IgD-negative memory B cell (primary cell): ENCODE measurements around the gene CCDC57. TPM values are rescaled to one million over a fixed set of nuclear protein-coding genes. Genes with fewer than 3 reads are reported as not detected.

ENCODE experiments used
- H3K27ac Mint-ChIP-seq, 3 donors: one replicate each; pipeline ENCODE4 v1.8.0; 2020 to 2022; ENCODE audit warnings: mild to moderate bottlenecking in 3 of 3, mixed read lengths in 3 of 3, moderate library complexity in 1 of 3
- H3K27me3 Mint-ChIP-seq: one replicate; pipeline ENCODE4 v1.8.0; 2021; ENCODE audit warnings: mixed read lengths
- H3K36me3 Mint-ChIP-seq: one replicate; pipeline ENCODE4 v1.8.0; 2020; ENCODE audit warnings: mild to moderate bottlenecking, mixed read lengths
- H3K4me1 Mint-ChIP-seq, 3 donors: one replicate each; pipeline ENCODE4 v1.8.0; 2020 to 2022; ENCODE audit warnings: mixed read lengths in 3 of 3, mild to moderate bottlenecking in 1 of 3
- H3K4me3 Mint-ChIP-seq, 4 donors: one replicate each; pipeline ENCODE4 v1.8.0; 2020 to 2022; ENCODE audit warnings: mild to moderate bottlenecking in 4 of 4, mixed read lengths in 4 of 4, moderate library complexity in 3 of 4
- H3K9me3 Mint-ChIP-seq, 3 donors: one replicate each; pipeline ENCODE4 v1.8.0; 2020 to 2021; ENCODE audit warnings: mixed read lengths in 3 of 3, mild to moderate bottlenecking in 1 of 3
- polyA plus RNA-seq: library from polyadenylated mRNA; unstranded; fragments of 300-500 nt; fragmentation: Illumina TruSeq; gene quantifications from one replicate; pipeline ENCODE4 v1.2.3, GENCODE V29; 2021

CCDC57 gene
- polyA plus RNA-seq, 1 donor from 2014 or later: 34.1 TPM

DNA sequence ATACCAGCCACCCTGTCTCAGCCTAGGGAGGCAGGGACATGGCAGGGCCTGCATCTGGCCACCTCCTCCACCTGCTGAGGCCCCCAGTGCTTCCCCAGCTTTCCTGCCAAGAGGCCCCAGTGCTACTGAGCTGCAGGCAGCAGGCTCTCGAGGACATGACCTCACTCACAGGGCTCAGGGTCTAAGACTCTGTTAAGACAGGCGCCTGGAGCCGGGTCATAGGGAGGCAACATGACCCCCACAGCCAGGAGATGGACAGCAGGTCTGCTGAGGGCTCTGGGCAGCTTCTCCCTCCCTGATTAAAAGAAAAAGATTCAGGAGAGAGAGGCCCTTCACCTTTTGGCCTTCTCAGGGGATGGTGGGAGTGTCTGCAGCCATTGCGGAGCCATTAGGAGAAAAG is 91.4 kb downstream of the CCDC57 start:
- no peaks in the 10 kb centered on the region for H3K36me3 Mint-ChIP-seq
- no peaks in the 10 kb centered on the region for H3K9me3 Mint-ChIP-seq
- no peak overlapping the region for H3K4me3 Mint-ChIP-seq
- H3K27me3 Mint-ChIP-seq: no peaks in the 10 kb centered on the region
- no peak overlapping the region for H3K27ac Mint-ChIP-seq
- H3K4me1 Mint-ChIP-seq: no peaks in the 10 kb centered on the region

DNA sequence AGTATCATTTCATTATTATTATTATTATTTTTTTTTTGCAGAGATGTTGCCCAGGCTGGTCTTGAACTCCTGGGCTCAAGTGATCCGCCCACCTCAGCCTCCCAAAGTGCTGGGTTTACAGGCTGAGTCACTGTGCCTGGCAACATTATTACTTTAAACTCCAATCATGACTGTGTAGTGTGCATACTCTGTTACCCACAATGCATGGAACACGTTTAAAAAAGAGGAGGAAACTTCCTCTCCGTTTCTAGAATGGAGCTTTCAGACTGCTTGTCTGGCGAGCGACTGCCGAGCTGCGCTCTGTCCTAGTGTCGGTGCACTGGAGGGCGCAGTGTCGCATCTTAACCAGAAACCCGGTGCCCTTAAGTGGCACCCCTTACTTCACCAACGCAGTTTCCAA is 92.5 kb downstream of the CCDC57 start:
- no peaks in the 10 kb centered on the region for H3K9me3 Mint-ChIP-seq
- no peaks in the 10 kb centered on the region for H3K27me3 Mint-ChIP-seq
- H3K27ac Mint-ChIP-seq: no peak overlapping the region
- no peaks in the 10 kb centered on the region for H3K4me1 Mint-ChIP-seq
- H3K4me3 Mint-ChIP-seq: no peak overlapping the region
- no peaks in the 10 kb centered on the region for H3K36me3 Mint-ChIP-seq

DNA sequence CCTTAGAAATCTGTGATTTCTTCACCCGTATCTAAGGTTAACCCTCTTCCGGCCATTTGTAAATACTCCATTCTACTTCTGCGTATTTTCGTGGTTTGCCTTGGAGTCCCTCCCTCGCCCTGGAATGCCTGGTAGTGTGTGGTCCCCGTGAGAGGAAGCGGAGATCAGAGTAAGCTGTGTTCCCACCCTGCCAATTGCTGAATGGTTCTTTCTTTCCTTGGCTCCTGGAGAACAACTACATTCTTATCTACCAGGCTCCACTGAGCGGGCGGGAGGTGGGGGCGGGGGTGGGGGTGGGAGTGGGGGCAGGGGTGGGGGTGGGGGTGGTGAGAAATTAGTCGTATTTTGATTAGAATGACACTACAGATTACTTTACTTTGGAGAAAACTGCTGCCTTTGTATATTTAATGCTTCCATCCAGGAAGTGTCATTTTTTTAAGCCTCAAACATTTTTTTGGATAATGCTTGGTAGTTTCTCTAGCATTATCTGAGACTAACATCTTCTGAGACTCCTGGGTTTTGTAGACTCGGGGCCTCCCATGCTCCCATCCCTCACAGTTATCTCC is 93.7 kb downstream of the CCDC57 start:
- Mint-ChIP-seq H3K36me3 (no peaks in the 10 kb centered on the region), H3K27ac (no peak overlapping the region), H3K4me3 (peak overlapping the region in 1 of 4 donors; percentile 43), H3K9me3 (no peaks in the 10 kb centered on the region), H3K4me1 (no peaks in the 10 kb centered on the region), H3K27me3 (no peaks in the 10 kb centered on the region)

DNA sequence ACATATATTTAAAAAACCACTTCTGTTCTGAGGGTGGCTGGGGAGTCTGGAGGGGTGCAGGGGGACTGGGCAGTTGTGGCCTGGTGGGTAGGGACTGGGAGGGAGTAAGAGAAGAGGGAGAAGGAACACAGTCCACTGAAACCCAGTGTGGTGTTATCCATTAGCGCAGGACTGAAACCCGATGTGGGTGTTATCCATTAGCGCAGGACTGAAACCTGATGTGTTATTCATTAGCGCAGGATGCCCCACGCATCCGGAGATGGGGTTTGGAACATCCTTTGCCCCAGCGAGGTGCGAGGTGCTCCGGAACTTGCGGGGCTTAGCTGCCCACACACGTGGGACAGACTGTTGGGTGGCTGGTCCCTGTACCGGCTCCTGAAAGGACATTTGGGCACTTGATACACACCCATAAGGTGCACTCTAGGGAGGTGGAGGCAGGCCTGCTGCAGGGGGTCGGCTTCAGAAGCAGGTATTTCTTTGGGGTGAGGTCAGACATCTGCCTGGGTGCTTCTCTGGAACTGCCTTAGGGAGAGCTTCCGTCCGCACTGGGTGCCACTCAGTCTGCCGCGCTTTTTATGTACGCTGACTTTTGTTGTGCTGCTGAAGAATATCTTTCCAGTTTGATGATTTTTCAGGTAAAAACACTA is 94.4 kb downstream of the CCDC57 start:
- no peak overlapping the region for H3K4me3 Mint-ChIP-seq
- H3K9me3 Mint-ChIP-seq: no peaks in the 10 kb centered on the region
- H3K27ac Mint-ChIP-seq: no peak overlapping the region
- no peaks in the 10 kb centered on the region for H3K4me1 Mint-ChIP-seq
- no peaks in the 10 kb centered on the region for H3K36me3 Mint-ChIP-seq
- H3K27me3 Mint-ChIP-seq: no peaks in the 10 kb centered on the region

DNA sequence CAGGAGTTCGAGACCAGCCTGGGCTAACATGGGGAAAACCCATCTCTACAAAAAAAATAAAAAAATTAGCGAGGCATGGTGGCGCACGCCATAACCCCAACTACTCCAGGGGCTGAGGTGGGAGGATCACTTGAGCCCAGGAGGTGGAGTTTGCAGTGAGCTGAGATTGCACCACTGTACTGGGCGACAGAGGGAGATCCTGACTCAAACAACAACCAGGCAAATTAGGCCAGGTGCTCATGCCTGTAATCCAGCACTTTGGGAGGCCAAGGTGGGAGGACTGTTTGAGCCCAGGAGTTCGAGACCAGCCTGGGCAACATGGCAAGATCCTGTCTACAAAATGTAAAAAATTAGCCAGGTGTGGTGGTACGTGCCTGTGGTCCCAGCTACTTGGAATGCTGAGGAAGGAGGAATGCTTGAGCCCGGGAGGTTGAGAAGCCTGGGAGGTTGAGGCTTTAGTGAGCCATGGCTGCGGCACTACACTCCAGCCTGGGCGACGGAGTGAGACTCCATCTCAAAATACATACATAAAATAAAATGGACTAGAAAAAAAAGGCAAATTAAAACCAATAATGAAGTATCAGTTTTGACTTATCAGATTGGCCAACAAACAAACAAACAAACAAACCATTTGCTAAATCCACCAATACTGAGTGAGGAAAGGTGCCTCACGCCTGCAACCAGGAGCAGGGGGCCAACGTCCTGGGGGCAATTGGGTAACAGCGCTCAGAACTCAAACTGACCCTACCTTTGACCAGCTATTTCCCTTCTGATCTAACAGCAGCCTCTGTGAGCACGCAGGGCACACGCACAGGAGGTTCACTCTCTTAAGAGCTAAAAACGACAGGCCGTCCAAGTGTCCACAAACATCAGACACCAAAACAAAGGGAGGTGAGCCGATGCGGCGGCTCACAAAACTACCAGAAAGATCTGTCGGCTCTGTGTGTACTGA is 95.2 kb downstream of the CCDC57 start:
- Mint-ChIP-seq H3K4me3 (no peak overlapping the region), H3K27me3 (no peaks in the 10 kb centered on the region), H3K4me1 (no peaks in the 10 kb centered on the region), H3K27ac (no peak overlapping the region), H3K36me3 (no peaks in the 10 kb centered on the region), H3K9me3 (no peaks in the 10 kb centered on the region)

DNA sequence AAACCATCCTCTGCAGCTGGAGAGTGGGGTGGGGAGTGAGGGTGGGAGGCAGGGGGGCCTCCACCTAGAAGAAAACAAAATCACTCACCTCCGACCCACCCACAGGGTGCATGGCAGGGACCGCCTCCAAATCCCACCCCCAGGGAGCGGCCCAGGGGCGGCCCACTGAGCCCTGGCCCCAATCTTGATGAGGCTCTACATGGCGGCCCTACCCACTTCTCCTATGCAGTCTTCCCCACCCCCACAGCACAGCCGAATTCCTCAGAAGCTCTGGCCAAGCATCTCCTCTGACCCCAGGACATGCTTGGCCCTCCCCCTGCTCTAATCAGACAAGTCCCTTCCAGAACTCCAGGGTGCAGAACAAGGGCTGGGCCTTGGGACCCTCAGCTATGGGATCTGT is 96.4 kb downstream of the CCDC57 start:
- H3K27ac Mint-ChIP-seq: no peak overlapping the region
- H3K27me3 Mint-ChIP-seq: no peaks in the 10 kb centered on the region
- no peaks in the 10 kb centered on the region for H3K9me3 Mint-ChIP-seq
- peaks cover 0 to 2% (median 0%) of the 10 kb centered on the region in 3 donors for H3K4me1 Mint-ChIP-seq
- H3K4me3 Mint-ChIP-seq: no peak overlapping the region
- no peaks in the 10 kb centered on the region for H3K36me3 Mint-ChIP-seq

DNA sequence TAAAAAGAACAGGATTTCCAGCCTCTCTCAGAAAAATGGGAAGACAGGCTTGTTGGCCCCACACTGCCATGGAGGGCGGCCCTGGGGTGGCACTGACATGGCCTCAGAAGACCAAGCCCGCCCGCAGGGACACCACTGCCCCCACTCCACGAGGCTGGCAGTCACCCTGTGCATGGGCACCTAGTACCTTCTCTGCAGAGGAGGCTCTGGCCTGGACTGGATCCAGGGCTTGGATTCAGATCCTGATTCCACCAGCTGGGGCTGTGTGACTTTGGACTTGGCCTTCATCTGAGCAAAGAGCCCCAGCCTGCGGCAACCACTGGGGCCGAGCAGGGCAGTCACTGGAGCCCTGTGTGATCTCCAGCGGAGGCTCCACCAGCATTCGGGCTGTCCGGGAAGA is 97.8 kb downstream of the CCDC57 start:
- Mint-ChIP-seq H3K4me1 (peaks cover 0 to 2% (median 0%) of the 10 kb centered on the region in 3 donors), H3K27ac (no peak overlapping the region), H3K4me3 (no peak overlapping the region), H3K9me3 (no peaks in the 10 kb centered on the region), H3K27me3 (no peaks in the 10 kb centered on the region), H3K36me3 (peaks cover 1% of the 10 kb centered on the region)

DNA sequence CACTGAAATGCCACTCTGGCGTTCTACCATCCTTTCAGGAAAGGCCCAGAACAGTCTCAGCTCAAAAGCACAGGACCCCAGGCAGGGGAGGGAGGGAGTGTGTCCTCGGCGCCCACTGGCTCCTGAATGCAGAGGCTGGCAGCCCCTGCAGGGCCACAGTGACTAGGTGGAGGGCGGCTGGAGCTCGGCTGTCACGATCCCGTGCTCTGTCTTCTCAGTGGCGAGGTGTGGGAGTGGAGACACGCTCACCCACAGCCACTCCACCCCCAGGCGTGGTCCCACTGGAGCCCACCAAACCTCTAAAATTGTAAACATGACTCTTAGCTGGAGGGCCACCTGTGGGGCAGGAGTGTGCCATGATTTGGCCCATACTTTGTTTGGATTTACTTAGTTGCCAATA is 98.2 kb downstream of the CCDC57 start:
- H3K27ac Mint-ChIP-seq: no peak overlapping the region
- H3K4me1 Mint-ChIP-seq: peaks cover 0 to 2% (median 0%) of the 10 kb centered on the region in 3 donors
- H3K9me3 Mint-ChIP-seq: no peaks in the 10 kb centered on the region
- H3K36me3 Mint-ChIP-seq: peaks cover 1% of the 10 kb centered on the region
- H3K4me3 Mint-ChIP-seq: no peak overlapping the region
- no peaks in the 10 kb centered on the region for H3K27me3 Mint-ChIP-seq

DNA sequence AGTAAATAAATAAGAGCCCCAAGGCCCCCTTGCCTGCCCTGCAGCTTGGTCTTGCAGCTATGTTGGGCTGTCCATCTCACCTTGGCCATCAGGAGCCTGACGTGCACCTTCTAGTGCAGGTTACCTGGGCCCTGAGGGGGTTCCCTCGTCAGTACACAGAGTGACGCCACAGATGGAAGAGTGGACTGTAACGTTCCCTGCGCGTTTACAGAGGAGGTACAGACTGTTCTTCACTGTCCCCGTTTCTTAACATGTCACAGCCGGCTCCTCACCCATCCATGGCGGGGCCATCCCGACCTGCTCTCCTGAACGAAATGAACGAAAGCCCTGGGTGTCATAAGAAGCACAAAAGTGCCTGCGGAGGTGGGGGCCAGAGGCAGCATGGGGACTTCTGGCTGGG is 98.7 kb downstream of the CCDC57 start:
- H3K27me3 Mint-ChIP-seq: no peaks in the 10 kb centered on the region
- no peaks in the 10 kb centered on the region for H3K9me3 Mint-ChIP-seq
- H3K4me3 Mint-ChIP-seq: no peak overlapping the region
- H3K36me3 Mint-ChIP-seq: peaks cover 1% of the 10 kb centered on the region
- no peak overlapping the region for H3K27ac Mint-ChIP-seq
- H3K4me1 Mint-ChIP-seq: peaks cover 0 to 2% (median under 1%) of the 10 kb centered on the region in 3 donors

DNA sequence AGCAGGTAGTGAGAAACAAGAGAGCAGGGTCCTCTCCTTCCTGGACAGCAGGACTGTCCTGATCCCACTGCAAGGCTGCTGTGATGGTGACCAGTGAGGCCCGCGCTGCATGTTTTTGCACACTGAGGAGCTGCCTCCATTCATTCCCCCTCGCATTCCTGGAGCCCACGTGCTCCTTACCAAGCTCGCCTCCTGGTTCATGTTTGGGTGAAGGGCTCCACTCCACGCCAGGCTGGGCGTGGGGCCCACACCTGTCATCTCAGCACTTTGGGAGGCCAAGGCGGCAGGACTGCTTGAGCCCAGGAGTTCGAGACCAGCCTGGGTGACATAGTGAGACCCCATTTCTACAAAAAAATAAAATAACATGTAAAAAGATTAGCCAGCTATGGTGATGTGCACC is 99.2 kb downstream of the CCDC57 start:
- Mint-ChIP-seq H3K4me3 (no peak overlapping the region), H3K27ac (no peak overlapping the region), H3K27me3 (no peaks in the 10 kb centered on the region), H3K36me3 (peaks cover 1% of the 10 kb centered on the region), H3K9me3 (no peaks in the 10 kb centered on the region), H3K4me1 (peaks cover 0 to 5% (median 2%) of the 10 kb centered on the region in 3 donors)

DNA sequence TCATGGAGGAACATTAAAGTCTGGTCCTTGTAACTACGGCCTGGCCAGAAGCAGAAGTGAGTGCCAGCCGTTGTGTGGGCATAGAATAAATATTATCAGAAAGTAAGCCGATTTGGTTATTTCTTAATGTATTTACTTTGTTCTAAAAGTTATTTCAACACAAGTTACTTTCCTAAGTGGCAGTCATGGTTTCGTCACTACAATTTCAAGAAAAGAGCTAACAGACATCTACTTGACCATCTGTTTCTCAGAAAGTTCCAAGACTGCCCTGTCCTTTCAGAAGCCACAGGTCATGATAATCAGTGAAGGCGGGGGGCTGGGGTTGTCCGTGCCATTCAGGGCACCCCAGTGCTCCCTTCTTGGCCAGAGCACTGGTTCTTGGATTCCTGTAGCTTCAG is 99.7 kb downstream of the CCDC57 start:
- Mint-ChIP-seq H3K4me1 (peaks cover 0 to 5% (median 2%) of the 10 kb centered on the region in 3 donors), H3K27me3 (no peaks in the 10 kb centered on the region), H3K27ac (no peak overlapping the region), H3K36me3 (peaks cover 1% of the 10 kb centered on the region), H3K4me3 (no peak overlapping the region), H3K9me3 (no peaks in the 10 kb centered on the region)

DNA sequence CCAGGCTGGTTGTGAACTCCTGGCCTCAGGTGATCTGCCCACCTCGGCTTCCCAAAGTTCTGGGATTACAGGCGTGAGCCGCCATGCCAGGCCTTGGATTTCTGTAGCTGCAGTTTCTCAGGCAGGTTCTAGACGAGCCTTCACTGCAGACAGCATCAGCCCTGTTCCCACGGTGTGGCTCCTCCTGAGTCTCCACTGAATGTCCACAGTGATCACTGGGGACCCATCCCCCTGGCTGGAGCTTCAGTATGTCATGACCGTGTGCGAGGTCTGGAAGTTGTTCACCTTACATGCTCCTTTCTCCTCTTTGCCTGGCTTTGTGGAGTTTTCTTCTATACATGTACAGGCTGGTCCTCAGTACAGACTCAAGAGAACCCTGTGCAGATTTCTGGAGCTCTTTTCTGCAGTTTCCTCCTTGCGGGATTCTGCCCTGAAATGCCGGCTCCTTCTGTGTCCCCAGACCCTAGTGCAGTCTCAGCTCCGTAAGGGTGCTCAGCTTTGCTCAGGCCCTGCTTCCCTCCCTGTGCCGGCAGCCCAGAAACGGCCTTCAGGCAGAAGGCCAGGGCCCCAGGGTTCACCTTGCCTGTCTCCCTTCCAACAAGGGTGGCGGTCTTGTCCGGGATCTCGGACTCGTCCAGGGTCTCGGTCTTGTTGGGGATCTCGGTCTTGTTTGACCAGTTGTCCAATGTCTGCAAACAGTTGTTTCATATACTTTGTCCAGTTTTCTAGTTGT is 100.3 kb downstream of the CCDC57 start:
- no peaks in the 10 kb centered on the region for H3K9me3 Mint-ChIP-seq
- peaks cover 1% of the 10 kb centered on the region for H3K36me3 Mint-ChIP-seq
- no peaks in the 10 kb centered on the region for H3K27me3 Mint-ChIP-seq
- peaks cover 2 to 5% (median 2%) of the 10 kb centered on the region in 3 donors for H3K4me1 Mint-ChIP-seq
- H3K27ac Mint-ChIP-seq: no peak overlapping the region
- no peak overlapping the region for H3K4me3 Mint-ChIP-seq

DNA sequence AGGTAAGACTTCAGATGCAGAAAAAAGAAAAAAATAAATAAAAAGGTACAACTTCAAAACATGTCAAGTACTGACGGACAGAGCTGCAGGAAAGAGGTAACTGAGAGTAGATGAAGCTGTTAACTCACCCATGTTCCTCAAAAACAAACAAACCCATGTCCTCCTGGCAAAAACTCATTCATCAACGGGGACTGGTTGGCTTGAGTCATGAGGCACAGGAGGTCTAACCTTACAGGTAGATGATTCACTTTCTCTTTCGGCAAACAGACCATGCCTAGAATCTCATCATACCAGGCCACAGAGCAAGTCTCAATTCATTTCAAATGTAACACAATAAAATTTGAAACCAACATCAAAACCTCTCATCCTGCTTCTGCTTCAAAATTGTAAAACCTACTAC is 102.3 kb downstream of the CCDC57 start:
- Mint-ChIP-seq H3K36me3 (peaks cover 1% of the 10 kb centered on the region), H3K27me3 (no peaks in the 10 kb centered on the region), H3K4me3 (no peak overlapping the region), H3K27ac (no peak overlapping the region), H3K9me3 (no peaks in the 10 kb centered on the region), H3K4me1 (peaks cover 10 to 14% (median 12%) of the 10 kb centered on the region in 3 donors)

DNA sequence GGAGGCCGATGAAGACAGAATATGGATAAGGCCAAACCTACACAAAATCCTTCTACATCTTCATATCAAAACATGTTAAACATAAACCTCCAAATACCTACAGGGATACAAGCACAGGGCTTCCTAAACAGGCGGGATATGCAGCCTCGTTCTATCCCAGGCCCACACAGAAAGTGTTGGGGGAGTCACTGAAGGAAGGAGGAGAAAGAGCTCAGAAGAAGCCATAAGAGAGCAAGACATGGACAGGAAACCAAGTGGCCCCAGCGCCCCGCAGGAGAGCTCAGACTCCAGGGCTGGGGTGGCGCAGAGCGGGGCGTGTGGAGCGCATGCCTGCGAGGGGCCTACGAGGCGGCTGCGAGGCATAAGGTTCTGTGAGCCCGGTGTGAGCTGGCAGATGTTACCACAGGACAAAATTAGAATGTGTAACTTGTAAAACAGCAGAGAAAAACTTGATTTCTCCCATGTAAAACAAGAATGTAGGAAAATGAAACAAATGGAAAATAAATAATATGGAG is 103.6 kb downstream of the CCDC57 start:
- H3K27me3 Mint-ChIP-seq: no peaks in the 10 kb centered on the region
- no peaks in the 10 kb centered on the region for H3K9me3 Mint-ChIP-seq
- H3K4me1 Mint-ChIP-seq: peaks cover 12 to 15% (median 14%) of the 10 kb centered on the region in 3 donors
- peak overlapping the region in 2 of 4 donors; percentile 43 to 61 for H3K4me3 Mint-ChIP-seq
- H3K27ac Mint-ChIP-seq: peak overlapping the region; percentile 23 to 60 (median 50)
- peaks cover 1% of the 10 kb centered on the region for H3K36me3 Mint-ChIP-seq
